GM12878 (cell line): Measurements from ENCODE around the gene FAM111B. TPM values are rescaled to one million over a fixed set of nuclear protein-coding genes. Genes with fewer than 3 reads are reported as not detected.

ENCODE experiments used
- ASH2L ChIP-seq: fragments of 300-600, 200-600 bp; sonication (generic); IDR thresholded peaks from 2 replicates; pipeline ENCODE4 v1.6.1; 2017; ENCODE audit warnings: low read depth, mild to moderate bottlenecking, borderline replicate concordance
- BMI1 ChIP-seq: fragments of 450-650 bp; IDR thresholded peaks from 2 replicates; pipeline ENCODE4 v1.6.1; 2016; ENCODE audit warnings: mild to moderate bottlenecking, moderate library complexity, borderline replicate concordance
- CHD2 ChIP-seq: IDR thresholded peaks from 2 replicates; pipeline ENCODE4 v1.6.1; 2011; ENCODE audit warnings: low read depth, low read length, improper control_type of control experiment, borderline replicate concordance
- CHD4 ChIP-seq: fragments of 200-600 bp; sonication (generic); IDR thresholded peaks from 2 replicates; pipeline ENCODE4 v1.6.1; 2016; ENCODE audit warnings: mild to moderate bottlenecking
- CREM ChIP-seq: IDR thresholded peaks from 2 replicates; pipeline ENCODE4 v1.6.1; 2014; ENCODE audit warnings: antibody characterized with exemption, low read depth
- ETV6 ChIP-seq, 2 experiments: fragments of 450-650 bp in 1 of 2; IDR thresholded peaks in 1 of 2; conservative IDR thresholded peaks in 1 of 2; 2 replicates each; pipeline ENCODE4 v1.6.1; 2014; ENCODE audit warnings: antibody characterized with exemption in 1 of 2, borderline replicate concordance in 1 of 2, low read depth in 1 of 2, mild to moderate bottlenecking in 1 of 2, moderate library complexity in 1 of 2
- FOXM1 ChIP-seq: IDR thresholded peaks from 2 replicates; pipeline ENCODE4 v1.6.1; 2012; ENCODE audit warnings: low read depth, mild to moderate bottlenecking, inconsistent platforms, low read length, moderate library complexity
- HDGF ChIP-seq: fragments of 450-650 bp; IDR thresholded peaks from 2 replicates; pipeline ENCODE4 v1.6.1; 2016; ENCODE audit warnings: antibody characterized with exemption
- IRF3 ChIP-seq: fragments of 450-650 bp; IDR thresholded peaks from 2 replicates; pipeline ENCODE4 v1.6.1; 2014; ENCODE audit warnings: mild to moderate bottlenecking
- KLF5 ChIP-seq: fragments of 450-650 bp; IDR thresholded peaks from 2 replicates; pipeline ENCODE4 v1.6.1; 2014; ENCODE audit warnings: mild to moderate bottlenecking; ENCODE audit not compliant: partially characterized antibody
- MTA2 ChIP-seq: fragments of 450-650 bp; IDR thresholded peaks from 2 replicates; pipeline ENCODE4 v1.6.1; 2016; ENCODE audit warnings: low read depth, mild to moderate bottlenecking, moderate library complexity
- MXI1 ChIP-seq: fragments of 150-350 bp; IDR thresholded peaks from 2 replicates; pipeline ENCODE4 v1.6.1; 2011; ENCODE audit warnings: low read depth, mild to moderate bottlenecking, inconsistent platforms, low read length, improper control_type of control experiment
- MYC ChIP-seq: IDR thresholded peaks from 2 replicates; pipeline ENCODE4 v1.6.1; 2011; ENCODE audit warnings: mild to moderate bottlenecking, low read length, moderate library complexity, inconsistent platforms; ENCODE audit not compliant: insufficient read depth, insufficient replicate concordance, insufficient read length, severe bottlenecking
- NFIC ChIP-seq: IDR thresholded peaks from 2 replicates; pipeline ENCODE4 v1.6.1; 2012; ENCODE audit warnings: low read depth, mild to moderate bottlenecking, inconsistent platforms, low read length, moderate library complexity
- NFYB ChIP-seq: IDR thresholded peaks from 2 replicates; pipeline ENCODE4 v1.6.1; 2011; ENCODE audit warnings: low read depth, mild to moderate bottlenecking, low read length, improper control_type of control experiment, moderate library complexity; ENCODE audit not compliant: insufficient read depth
- POLR2AphosphoS5 ChIP-seq: IDR thresholded peaks from 2 replicates; pipeline ENCODE4 v1.6.1; 2011; ENCODE audit warnings: mild to moderate bottlenecking, low read length, inconsistent platforms
- RAD21 ChIP-seq: IDR thresholded peaks from 2 replicates; pipeline ENCODE4 v1.6.1; 2011; ENCODE audit warnings: mild to moderate bottlenecking, low read depth, low read length, moderate library complexity; ENCODE audit not compliant: insufficient read depth
- SMAD1 ChIP-seq: fragments of 450-650 bp; IDR thresholded peaks from 2 replicates; pipeline ENCODE4 v1.6.1; 2018; ENCODE audit warnings: mild to moderate bottlenecking, low read depth; ENCODE audit not compliant: partially characterized antibody
- SMARCA5 ChIP-seq: fragments of 450-650 bp; IDR thresholded peaks from 2 replicates; pipeline ENCODE4 v1.6.1; 2017; ENCODE audit warnings: mild to moderate bottlenecking
- SRF ChIP-seq, 2 experiments: IDR thresholded peaks; 2 replicates each; pipeline ENCODE4 v1.6.1; 2011; ENCODE audit warnings: low read depth in 2 of 2, low read length in 2 of 2, mild to moderate bottlenecking in 1 of 2, moderate library complexity in 1 of 2
- TAF1 ChIP-seq: IDR thresholded peaks from 2 replicates; pipeline ENCODE4 v1.6.1; 2011; ENCODE audit warnings: mild to moderate bottlenecking, low read depth, low read length, borderline replicate concordance
- TCF3 ChIP-seq: IDR thresholded peaks from 2 replicates; pipeline ENCODE4 v1.6.1; 2012; ENCODE audit warnings: low read depth, mild to moderate bottlenecking, low read length, borderline replicate concordance; ENCODE audit not compliant: insufficient read depth
- YY1 ChIP-seq: IDR thresholded peaks from 2 replicates; pipeline ENCODE4 v1.6.1; 2011; ENCODE audit warnings: low read depth, mild to moderate bottlenecking, low read length
- ZBTB11 ChIP-seq: fragments of 450-650 bp; formaldehyde crosslinking; IDR thresholded peaks from 2 replicates; pipeline ENCODE4 v1.5.0; 2022; ENCODE audit warnings: mild to moderate bottlenecking, missing genetic modification characterization
- ZNF384 ChIP-seq: IDR thresholded peaks from 2 replicates; pipeline ENCODE4 v1.6.1; 2012; ENCODE audit warnings: low read depth, mild to moderate bottlenecking, low read length, improper control_type of control experiment, borderline replicate concordance
- ZNF622 ChIP-seq: fragments of 450-650 bp; IDR thresholded peaks from 2 replicates; pipeline ENCODE4 v1.6.1; 2017; ENCODE audit warnings: mild to moderate bottlenecking, inconsistent platforms
- ZSCAN29 ChIP-seq: fragments of 450-650 bp; IDR thresholded peaks from 2 replicates; pipeline ENCODE4 v1.6.1; 2017; ENCODE audit warnings: mild to moderate bottlenecking, moderate library complexity
- ZZZ3 ChIP-seq: IDR thresholded peaks from 2 replicates; pipeline ENCODE4 v1.6.1; 2011; ENCODE audit warnings: low read depth; ENCODE audit not compliant: control insufficient read depth, insufficient read length
- polyA plus RNA-seq, 11 experiments: library from polyadenylated mRNA; depleted of rRNA in 4 of 11; unstranded in 6 of 11; stranded (reverse) in 5 of 11; fragments of >200 nt; fragmentation: Nextera tagmentation in 4 of 11; fragmentation: Illumina TruSeq in 1 of 11; extraction: Ambion mirVana in 4 of 11; extraction: Trizol in 1 of 11; gene quantifications; 1 replicate in 1 of 11; 2 replicates in 10 of 11; pipeline versions ENCODE4 v1.2.1 to v1.2.3, GENCODE V29; 2011 to 2016; ENCODE audit warnings: inconsistent platforms in 2 of 11, missing spikeins in 2 of 11, low read depth in 1 of 11
- total RNA-seq, 4 experiments: library from RNA; depleted of rRNA in 3 of 4; stranded (reverse); fragments of >200 nt in 3 of 4; fragmentation: Illumina TruSeq in 1 of 4; extraction: Trizol in 1 of 4; gene quantifications; 2 replicates each; pipeline versions ENCODE4 v1.2.1 to v1.2.3, GENCODE V29; 2013 to 2021

The FAM111B gene
- total and polyA plus RNA-seq, 10 of the 15 experiments (the other 5 are each of a cell fraction or from before 2014, with no cell fraction given), result 35.9 to 97.2 (median 62.1) TPM

- TF ChIP-seq ETV6 (conservative IDR thresholded peaks at IDR 0.05 in 1 of 2, IDR thresholded peaks at IDR 0.05 in 1 of 2; ENCODE audit: borderline replicate concordance in 1 of 2, low read depth in 1 of 2) (no peak), ASH2L (no peak), YY1 (peak; percentile 76), TCF3 (0 out of 2 replicates have a peak, but pooled peaks have one; percentile 34), CHD2 (no peak), RAD21 (peak; percentile 92), POLR2AphosphoS5 (peak; percentile 56; the same call in 1 of the 2 replicates), IRF3 (no peak), KLF5 (peak; percentile 59), NFYB (no peak), HDGF (peak; percentile 99), ZNF622 (no peak), TAF1 (0 out of 2 replicates have a peak, but pooled peaks have one; percentile 61), ZSCAN29 (no peak), SMARCA5 (peak; percentile 62), MYC (no peak), ZNF384 (no peak), MTA2 (no peak), NFIC (no peak), ZZZ3 (no peak), MXI1 (no peak; the same call in none of the 2 replicates), BMI1 (no peak), SMAD1 (peak; percentile 43), CHD4 (no peak), FOXM1 (peak; percentile 74), SRF (IDR thresholded peaks at IDR 0.05; ENCODE audit: low read depth in 2 of 2, low read length in 2 of 2) (no peak), CREM (peak; percentile 21), ZBTB11 (CRISPR knock-in tag) (no peak)
Measured at GRCh38 chr11:59171508-59172322, 64.7 kb downstream of the FAM111B start, which contains the start of gene DTX4 (continued).
